ENCODE measurements around the gene NRDE2.
A peak's percentile ranks its signal among the peaks of the same experiment; 100 is the strongest.

The NRDE2 gene

GRCh38 chr14:90272523-90272922 lies 59.2 kb downstream of the NRDE2 start:
- TF ChIP-seq, protein P1, sequence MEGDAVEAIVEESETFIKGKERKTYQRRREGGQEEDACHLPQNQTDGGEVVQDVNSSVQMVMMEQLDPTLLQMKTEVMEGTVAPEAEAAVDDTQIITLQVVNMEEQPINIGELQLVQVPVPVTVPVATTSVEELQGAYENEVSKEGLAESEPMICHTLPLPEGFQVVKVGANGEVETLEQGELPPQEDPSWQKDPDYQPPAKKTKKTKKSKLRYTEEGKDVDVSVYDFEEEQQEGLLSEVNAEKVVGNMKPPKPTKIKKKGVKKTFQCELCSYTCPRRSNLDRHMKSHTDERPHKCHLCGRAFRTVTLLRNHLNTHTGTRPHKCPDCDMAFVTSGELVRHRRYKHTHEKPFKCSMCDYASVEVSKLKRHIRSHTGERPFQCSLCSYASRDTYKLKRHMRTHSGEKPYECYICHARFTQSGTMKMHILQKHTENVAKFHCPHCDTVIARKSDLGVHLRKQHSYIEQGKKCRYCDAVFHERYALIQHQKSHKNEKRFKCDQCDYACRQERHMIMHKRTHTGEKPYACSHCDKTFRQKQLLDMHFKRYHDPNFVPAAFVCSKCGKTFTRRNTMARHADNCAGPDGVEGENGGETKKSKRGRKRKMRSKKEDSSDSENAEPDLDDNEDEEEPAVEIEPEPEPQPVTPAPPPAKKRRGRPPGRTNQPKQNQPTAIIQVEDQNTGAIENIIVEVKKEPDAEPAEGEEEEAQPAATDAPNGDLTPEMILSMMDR (IDR thresholded peaks at IDR 0.05; ENCODE audit: low read depth, low read length), result no peak
- no peak for DNase-seq (ENCODE audit: extremely low read depth, low read depth)

GRCh38 chr14:90268420-90268819 lies 63.3 kb downstream of the NRDE2 start:
- TF ChIP-seq, protein P1 (IDR thresholded peaks at IDR 0.05; ENCODE audit: low read depth, low read length), result no peak
- DNase-seq (ENCODE audit: extremely low read depth, low read depth), result no peak

DNA sequence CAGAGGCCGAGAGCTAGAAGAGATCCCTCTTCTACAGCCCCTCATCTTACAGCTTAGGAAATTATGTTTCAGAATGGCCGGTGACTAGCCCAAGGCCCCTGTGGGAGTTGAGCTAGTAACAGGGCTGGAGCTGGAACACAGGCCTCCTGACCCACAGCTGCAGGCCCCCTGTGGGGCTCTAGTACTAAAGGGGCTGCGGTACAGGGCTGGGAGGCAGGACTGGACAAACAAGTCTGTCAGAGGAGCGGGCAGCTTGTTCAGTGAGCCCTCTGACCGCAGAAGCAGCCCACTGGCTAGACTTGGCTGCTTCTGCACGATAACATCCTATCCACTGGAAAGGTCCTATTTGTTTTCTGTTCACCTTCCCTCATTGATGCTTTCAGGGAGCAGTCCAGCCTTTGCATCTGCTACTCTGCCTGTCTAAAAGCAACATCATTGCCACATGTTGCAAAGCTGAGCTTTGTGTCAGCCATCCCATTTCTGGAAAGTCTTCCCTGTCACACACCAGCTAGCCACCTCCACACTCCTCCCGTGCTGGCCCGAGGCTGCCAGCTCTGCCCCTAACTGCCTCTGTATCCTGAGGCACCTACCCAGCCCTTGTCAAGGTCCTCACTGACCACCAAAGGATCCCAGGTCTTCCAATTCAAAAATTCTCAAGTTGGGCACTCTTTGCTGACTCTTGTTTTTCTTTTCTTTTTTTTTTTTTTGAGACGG lies 65.1 kb downstream of the NRDE2 start:
- TF ChIP-seq, protein P1 (IDR thresholded peaks at IDR 0.05; ENCODE audit: low read depth, low read length), result no peak
- no peak for DNase-seq (ENCODE audit: extremely low read depth, low read depth)

- DNase-seq (ENCODE audit: extremely low read depth, low read depth), result no peak
- TF ChIP-seq, protein P1 (IDR thresholded peaks at IDR 0.05; ENCODE audit: low read depth, low read length), result no peak
These were observed 67.8 kb downstream of the NRDE2 start for GRCh38 chr14:90263748-90264449.

- TF ChIP-seq, protein P1 (IDR thresholded peaks at IDR 0.05; ENCODE audit: low read depth, low read length), result no peak
- DNase-seq (ENCODE audit: extremely low read depth, low read depth), result peak; percentile 82
These were observed 75.2 kb downstream of the NRDE2 start, which contains the start of gene PSMC1 for GRCh38 chr14:90256354-90257131. Gene PSMC1 (plus strand): TSS chr14:90256553. CDS start chr14:90256598, 45 bp downstream.

DNA sequence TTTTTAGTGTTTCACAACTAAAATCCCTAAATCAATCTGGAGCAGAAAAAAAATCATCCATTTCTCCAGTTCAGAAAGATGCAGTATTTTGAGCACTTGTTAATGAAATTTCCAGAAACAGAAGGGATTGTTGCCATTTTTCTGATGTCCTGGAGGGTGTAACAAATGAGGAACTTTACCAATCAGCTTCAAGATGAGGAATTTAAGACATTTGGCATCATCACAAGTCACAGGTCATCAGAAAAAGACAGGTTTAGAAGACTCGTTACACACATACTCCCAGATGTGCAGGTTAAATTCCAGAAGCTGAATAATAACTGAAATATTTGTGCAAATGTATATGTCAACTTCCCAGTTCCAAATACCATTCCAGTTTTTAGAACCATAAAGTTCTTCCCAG lies 75.9 kb downstream of the NRDE2 start:
- DNase-seq (ENCODE audit: extremely low read depth, low read depth), result no peak
- TF ChIP-seq, protein P1 (IDR thresholded peaks at IDR 0.05; ENCODE audit: low read depth, low read length), result no peak
